ENCODE measurements around the gene VSIR.

GRCh38 chr10:71820966-71821365, 47.6 kb upstream of the VSIR start:
- TF ChIP-seq EZH2 (IDR thresholded peaks at IDR 0.05; ENCODE audit: insufficient read depth, poor library complexity, severe bottlenecking), result no peak
- TF ChIP-seq EZH2phosphoT487 (IDR thresholded peaks at IDR 0.05; ENCODE audit: insufficient read depth, low read depth), result no peak

All from GM23248 (cell line).